HG02759 (cell line): Measurements from ENCODE around the gene OR9G1.
"Not testable (repeated sequence)": the region's sequence is repeated elsewhere in the genome, so short reads cannot be mapped to it uniquely, and the experiment has no call there.

Experiments used
- ATAC-seq: cut with Tn5 transposase; IDR thresholded peaks from one replicate; pipeline ENCODE4 v1.9.1; 2021; ENCODE audit warnings: mild to moderate bottlenecking, moderate library complexity; ENCODE audit not compliant: unreplicated experiment

OR9G1 gene

GRCh38 chr11:56698795-56699194 is at the start of gene OR9G1:
Gene OR9G1, plus strand, starts transcription at chr11:56699095. Its CDS starts 1,293 bp downstream, at chr11:56700388.
- ATAC-seq: no peak

DNA sequence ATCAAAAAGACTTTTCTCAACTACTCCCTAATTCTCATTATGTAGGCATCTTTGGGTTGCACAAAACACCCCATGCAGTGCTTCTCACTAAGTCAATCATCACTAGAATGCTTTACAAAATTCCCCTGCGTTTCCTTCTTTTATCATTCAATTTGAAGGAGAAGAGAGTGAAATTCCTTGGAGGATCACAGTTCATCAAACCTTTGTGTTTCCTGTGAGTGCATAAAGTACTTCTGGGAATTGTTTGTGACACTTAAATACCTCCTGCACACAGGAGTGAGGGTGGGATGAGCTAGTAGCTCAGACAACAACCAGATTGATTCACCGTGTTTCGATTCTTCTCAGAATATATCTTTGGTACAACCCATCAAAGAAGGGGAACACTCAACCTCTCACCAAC is 39.1 kb upstream of the OR9G1 start:
- no peak for ATAC-seq

GRCh38 chr11:56663386-56663785 is 35.5 kb upstream of the OR9G1 start, which contains the start of gene OR5AR1:
Gene OR5AR1, plus strand, starts transcription at chr11:56663686. Its CDS starts 0 bp downstream, at chr11:56663686.
- ATAC-seq: no peak

DNA sequence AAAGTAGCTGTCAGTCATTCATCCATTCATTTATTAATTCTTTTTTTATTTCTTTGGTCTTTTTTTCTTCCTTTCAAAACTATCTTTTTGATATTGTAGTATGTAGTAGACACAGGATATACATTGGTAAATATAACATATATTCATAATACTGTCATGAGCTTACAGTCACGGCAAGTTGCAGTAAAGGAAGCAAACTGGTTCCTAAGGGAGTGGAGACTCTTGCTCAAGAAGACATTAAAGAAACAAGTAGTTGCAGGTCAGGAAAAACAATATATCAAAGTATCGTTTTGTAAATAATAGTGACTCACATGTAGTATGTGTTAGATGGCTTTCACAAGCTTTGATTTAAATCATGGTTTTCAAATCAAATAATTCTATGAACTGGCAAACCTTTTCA is 27.9 kb upstream of the OR9G1 start:
- ATAC-seq: no peak

DNA sequence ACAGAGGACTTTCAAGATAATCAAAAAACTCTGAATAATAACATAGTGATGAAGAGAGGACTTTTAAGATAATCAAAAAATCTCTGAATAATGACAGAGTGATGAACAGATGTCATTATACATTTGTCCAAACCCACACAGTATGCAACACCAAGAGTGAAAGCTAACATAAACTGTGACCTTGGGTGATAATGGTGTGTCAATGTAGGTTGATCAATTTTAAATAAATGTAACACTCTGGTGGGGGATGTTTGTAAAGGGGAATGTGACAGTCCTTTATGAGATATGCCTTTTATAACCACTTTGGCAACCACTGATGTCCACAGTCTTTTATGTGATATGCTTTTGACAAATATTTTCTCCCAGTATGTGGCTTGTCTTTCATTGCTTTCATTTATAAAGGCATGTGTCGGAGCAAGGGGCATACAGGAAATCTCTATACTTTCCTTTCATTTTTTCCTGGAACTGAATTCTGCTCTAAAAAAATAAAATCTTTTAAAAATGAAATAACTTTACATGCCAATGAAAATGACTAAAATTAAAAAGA is 10.3 kb upstream of the OR9G1 start:
- no peak for ATAC-seq

GRCh38 chr11:56691179-56691578 is 7.7 kb upstream of the OR9G1 start:
- ATAC-seq: not testable (repeated sequence)

- ATAC-seq: no peak
Observed at GRCh38 chr11:56693428-56693827, 5.5 kb upstream of the OR9G1 start.

DNA sequence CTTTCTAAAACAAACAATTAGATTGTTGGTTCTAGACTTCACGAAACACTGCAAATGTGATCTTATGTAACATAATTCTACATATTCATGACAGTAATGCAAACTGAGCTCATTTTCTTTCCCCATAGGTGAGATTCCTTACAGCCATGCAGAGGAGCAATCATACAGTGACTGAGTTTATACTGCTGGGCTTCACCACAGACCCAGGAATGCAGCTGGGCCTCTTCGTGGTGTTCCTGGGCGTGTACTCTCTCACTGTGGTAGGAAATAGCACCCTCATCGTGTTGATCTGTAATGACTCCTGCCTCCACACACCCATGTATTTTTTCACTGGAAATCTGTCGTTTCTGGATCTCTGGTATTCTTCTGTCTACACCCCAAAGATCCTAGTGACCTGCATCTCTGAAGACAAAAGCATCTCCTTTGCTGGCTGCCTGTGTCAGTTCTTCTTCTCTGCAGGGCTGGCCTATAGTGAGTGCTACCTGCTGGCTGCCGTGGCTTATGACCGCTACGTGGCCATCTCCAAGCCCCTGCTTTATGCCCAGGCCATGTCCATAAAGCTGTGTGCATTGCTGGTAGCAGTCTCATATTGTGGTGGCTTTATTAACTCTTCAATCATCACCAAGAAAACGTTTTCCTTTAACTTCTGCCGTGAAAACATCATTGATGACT is 1.5 kb downstream of the OR9G1 start:
- ATAC-seq: no peak

DNA sequence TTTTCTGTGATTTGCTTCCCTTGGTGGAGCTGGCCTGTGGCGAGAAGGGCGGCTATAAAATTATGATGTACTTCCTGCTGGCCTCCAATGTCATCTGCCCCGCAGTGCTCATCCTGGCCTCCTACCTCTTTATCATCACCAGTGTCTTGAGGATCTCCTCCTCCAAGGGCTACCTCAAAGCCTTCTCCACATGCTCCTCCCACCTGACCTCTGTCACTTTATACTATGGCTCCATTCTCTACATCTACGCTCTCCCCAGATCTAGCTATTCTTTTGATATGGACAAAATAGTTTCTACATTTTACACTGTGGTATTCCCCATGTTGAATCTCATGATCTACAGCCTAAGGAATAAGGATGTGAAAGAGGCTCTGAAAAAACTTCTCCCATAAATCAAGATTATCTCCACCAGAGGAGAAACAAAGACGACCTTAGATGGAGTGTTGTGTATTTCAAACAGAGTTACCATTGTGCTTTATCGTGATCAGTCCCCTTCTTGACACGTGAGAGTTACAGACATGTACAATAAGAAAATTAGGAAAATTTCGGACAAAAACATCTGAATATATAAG is 2.1 kb downstream of the OR9G1 start:
- no peak for ATAC-seq

- ATAC-seq: no peak
Observed at GRCh38 chr11:56705784-56706396, 7.0 kb downstream of the OR9G1 start.

- ATAC-seq: no peak
Observed at GRCh38 chr11:56706486-56706885, 7.6 kb downstream of the OR9G1 start.

DNA sequence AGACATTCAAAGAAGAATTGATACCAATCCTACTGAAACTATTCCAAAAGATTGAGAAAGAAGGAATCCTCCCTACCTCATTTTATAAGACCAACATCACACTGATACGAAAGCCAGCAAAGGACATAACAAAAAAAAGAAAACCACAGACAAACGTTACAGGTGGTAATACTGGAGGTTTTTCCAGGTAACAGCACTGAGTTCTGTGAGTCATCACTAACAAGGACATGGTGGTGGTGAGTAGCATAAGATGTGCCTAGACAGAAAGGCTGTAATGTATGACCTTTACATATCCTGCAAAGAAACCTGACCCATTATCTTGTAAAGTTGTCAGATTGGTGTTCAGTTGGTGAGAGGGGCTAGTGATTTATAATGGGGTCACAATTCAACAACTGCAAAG is 15.3 kb downstream of the OR9G1 start:
- ATAC-seq: no peak

GRCh38 chr11:56716379-56716854 is 17.5 kb downstream of the OR9G1 start:
- no peak for ATAC-seq

- ATAC-seq: no peak
Observed at GRCh38 chr11:56720513-56720912, 21.6 kb downstream of the OR9G1 start.

DNA sequence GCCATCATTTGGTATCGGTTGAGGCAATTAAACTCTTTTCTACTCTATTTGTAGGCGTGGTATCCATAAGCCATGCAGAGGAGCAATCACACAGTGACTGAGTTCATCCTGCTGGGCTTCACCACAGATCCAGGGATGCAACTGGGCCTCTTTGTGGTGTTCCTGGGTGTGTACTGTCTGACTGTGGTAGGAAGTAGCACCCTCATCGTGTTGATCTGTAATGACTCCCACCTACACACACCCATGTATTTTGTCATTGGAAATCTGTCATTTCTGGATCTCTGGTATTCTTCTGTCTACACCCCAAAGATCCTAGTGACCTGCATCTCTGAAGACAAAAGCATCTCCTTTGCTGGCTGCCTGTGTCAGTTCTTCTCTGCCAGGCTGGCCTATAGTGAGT is 41.2 kb downstream of the OR9G1 start:
- no peak for ATAC-seq

DNA sequence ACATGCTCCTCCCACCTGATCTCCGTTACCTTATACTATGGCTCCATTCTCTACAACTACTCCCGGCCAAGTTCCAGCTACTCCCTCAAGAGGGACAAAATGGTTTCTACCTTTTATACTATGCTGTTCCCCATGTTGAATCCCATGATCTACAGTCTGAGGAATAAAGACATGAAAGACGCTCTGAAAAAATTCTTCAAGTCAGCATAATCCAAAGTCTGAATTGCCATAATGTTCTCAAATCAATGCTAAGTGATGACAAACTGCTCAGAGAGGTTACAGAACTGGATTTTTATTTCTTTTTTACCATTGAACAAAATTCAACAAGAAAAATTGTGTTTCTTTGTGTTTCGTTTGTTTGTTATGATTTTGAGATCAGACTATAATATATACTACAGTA is 42.0 kb downstream of the OR9G1 start:
- ATAC-seq: no peak

- no peak for ATAC-seq
Observed at GRCh38 chr11:56748597-56748996, 49.7 kb downstream of the OR9G1 start, which contains the start of gene OR9G4. Gene OR9G4, minus strand, starts transcription at chr11:56748697. Its CDS starts 4,931 bp downstream, at chr11:56743766.

DNA sequence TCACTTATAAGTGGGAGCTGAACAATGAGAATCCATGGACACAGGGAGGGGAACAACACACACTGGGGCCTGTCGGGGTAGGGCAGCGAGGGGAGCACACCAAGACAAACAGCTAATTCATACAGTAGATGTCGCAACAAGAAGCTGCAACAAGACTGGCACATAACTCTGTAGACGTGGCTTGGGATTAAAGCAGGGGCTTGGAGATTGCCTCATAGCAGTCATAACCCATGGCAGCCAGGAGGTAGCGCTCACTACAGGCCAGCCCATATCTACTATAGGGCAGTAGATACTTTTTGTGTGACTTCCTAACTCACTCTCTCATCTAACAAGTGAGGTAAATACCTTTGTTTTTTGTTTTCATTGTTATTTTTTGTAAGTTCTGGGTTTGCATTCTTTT is 51.3 kb downstream of the OR9G1 start:
- no peak for ATAC-seq

GRCh38 chr11:56751480-56751879 is 52.6 kb downstream of the OR9G1 start:
- no peak for ATAC-seq
